ENCODE results near the gene INPP5J.
"Not testable (repeated sequence)": the region's sequence is repeated elsewhere in the genome, so short reads cannot be mapped to it uniquely, and the experiment has no call there.

Gene INPP5J

DNA sequence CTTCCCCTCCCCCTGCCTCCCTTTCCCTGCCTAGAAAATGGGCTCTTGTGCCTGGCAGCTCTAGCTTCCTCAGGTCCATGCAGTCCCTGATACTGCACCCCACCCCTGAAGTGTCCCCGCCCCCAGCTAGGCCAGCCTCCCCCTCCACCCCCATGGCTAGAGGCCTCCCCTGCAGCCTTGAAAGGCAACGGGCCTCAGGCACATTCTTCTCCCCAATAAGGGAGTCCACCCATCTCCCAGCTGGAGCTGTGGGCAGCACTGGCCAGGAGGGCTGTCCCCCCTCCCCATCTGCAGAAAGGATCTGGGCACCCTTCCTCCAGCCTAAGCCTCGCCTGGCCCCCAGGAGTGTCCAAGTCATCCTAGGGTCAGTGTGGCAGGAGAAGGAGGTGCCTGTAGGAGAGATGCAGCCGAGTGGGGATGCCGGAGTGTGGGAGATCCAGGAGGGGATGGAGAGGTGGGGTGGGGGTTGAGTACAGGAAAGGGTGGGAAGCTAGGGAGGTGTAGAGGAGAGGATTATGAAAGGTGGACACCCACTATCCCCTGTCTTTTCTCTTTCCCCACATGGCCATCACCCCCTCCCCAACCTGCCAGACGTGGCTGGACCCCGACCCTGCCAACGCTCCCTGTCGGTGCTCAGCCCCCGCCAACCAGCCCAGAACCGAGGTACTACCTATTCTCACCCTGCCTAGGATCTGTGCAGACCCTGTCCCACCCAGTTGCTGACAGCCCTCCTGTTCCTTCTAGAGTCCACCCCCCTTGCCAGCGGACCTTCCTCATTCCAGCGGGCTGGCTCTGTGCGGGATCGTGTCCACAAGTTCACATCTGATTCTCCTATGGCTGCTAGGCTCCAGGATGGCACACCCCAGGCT, 32.3 kb upstream of the INPP5J start:
- Histone ChIP-seq H3K4me1 (ENCODE audit: control insufficient read depth, insufficient read depth, low read length) (peaks cover 36% of the 10 kb centered on the region), H3K9ac (ENCODE audit: low read length) (peak overlapping the region; percentile 73), H3K27ac (ENCODE audit: low read depth, low read length) (peak overlapping the region; percentile 99), H3K27me3 (ENCODE audit: control insufficient read depth, insufficient read depth, low read length) (no peaks in the 10 kb centered on the region), H3K4me3 (ENCODE audit: low read length) (peak overlapping the region; percentile 65), H3K36me3 (ENCODE audit: control insufficient read depth, insufficient read depth, low read length) (peaks cover 33% of the 10 kb centered on the region)

DNA sequence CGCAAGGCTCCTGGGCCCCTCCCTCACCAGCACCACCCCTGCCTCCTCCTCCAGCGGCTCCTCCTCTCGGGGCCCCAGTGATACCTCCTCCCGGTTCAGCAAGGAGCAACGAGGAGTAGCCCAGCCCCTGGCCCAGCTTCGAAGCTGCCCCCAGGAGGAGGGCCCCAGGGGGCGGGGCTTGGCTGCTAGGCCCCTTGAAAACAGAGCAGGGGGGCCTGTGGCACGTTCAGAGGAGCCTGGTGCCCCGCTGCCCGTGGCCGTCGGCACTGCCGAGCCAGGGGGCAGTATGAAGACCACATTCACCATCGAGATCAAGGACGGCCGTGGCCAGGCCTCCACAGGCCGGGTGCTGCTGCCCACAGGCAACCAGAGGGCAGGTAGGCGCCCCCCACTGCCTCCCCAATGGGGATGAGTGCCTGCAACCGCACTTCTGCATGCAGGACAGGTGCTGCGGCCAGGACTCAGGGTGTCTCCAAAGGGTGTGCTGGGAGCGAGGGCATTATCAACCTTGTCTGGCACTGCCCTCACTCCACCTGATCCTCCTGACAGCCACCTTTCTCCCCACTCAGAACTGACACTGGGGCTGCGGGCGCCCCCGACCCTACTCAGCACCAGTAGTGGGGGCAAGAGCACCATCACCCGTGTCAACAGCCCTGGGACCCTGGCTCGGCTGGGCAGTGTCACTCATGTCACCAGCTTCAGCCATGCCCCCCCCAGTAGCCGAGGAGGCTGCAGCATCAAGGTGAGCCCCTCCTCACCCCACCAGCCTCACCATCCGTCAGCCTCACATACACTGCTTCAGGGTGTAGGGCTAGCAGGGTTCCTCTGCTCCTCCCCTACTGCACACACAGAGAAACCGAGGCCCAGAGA, 31.4 kb upstream of the INPP5J start:
- H3K9ac ChIP-seq (ENCODE audit: low read length) = peak overlapping the region; percentile 71
- peaks cover 42% of the 10 kb centered on the region for H3K36me3 ChIP-seq (ENCODE audit: control insufficient read depth, insufficient read depth, low read length)
- peak overlapping the region; percentile 55 for H3K4me3 ChIP-seq (ENCODE audit: low read length)
- peaks cover 36% of the 10 kb centered on the region for H3K4me1 ChIP-seq (ENCODE audit: control insufficient read depth, insufficient read depth, low read length)
- no peaks in the 10 kb centered on the region for H3K27me3 ChIP-seq (ENCODE audit: control insufficient read depth, insufficient read depth, low read length)
- peak overlapping the region; percentile 99 for H3K27ac ChIP-seq (ENCODE audit: low read depth, low read length)

DNA sequence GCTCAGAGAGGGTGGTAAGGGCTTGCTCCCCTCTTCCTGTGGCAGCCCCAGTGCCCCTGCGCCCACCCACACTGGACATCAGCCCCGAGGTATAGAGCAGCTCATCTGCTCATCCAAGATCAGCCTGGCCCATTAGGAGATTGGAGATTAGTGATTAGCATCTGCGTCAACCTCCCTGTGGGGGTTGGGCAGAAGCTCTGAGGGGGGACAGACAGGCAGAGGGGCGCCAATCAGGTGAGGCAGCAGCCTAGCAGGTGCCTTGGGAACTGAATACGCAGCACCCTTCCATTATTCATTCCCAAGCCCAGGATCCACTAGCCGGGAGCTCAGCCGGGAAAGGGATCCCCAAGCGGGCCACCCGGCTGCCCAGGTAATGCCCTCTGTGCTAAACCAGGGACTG, 30.6 kb upstream of the INPP5J start:
- Histone ChIP-seq H3K27me3 (ENCODE audit: control insufficient read depth, insufficient read depth, low read length) (no peaks in the 10 kb centered on the region), H3K4me3 (ENCODE audit: low read length) (peak overlapping the region; percentile 55), H3K27ac (ENCODE audit: low read depth, low read length) (peak overlapping the region; percentile 99), H3K36me3 (ENCODE audit: control insufficient read depth, insufficient read depth, low read length) (peaks cover 48% of the 10 kb centered on the region), H3K4me1 (ENCODE audit: control insufficient read depth, insufficient read depth, low read length) (peaks cover 38% of the 10 kb centered on the region), H3K9ac (ENCODE audit: low read length) (peak overlapping the region; percentile 71)

DNA sequence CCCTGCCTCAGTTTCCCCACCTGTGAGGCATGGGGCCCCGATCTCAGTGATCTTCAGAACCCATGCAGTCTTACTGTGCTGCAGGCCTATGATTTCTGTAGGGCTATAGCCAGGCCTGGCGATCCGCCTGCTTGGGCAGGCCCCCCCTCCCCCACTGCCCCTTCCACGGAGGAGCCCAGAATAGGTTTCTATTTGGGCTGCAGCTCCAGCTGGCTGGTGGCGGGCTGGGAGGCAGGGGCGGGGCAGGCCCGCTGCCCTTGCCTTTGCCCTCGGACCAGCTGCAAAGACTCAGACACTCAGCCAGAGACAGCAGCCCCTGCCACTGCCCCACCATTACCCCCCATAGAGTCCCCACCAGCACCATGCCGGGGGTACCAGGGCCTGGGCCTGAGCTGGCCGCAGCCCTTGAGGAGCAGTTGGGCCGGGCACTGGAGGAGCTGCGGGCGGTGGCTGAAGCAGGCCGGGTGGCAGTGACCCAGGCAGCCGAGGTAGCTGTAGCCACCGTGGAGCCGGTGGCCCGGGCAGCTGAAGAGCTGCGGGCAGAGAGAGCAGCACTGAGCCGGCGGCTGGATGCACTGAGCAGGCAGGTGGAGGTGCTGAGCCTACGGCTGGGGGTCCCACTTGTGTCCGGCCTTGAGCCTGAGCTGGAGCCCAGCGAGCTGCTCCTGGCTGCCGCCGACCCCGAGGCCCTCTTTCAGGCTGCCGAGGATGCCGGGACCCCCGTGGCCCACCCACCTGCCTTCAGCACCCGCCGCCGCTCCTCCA, 29.5 kb upstream of the INPP5J start:
- Histone ChIP-seq H3K4me1 (ENCODE audit: control insufficient read depth, insufficient read depth, low read length) (peaks cover 34% of the 10 kb centered on the region), H3K27ac (ENCODE audit: low read depth, low read length) (peak overlapping the region; percentile 99), H3K27me3 (ENCODE audit: control insufficient read depth, insufficient read depth, low read length) (no peaks in the 10 kb centered on the region), H3K36me3 (ENCODE audit: control insufficient read depth, insufficient read depth, low read length) (peaks cover 46% of the 10 kb centered on the region), H3K9ac (ENCODE audit: low read length) (peak overlapping the region; percentile 71), H3K4me3 (ENCODE audit: low read length) (peak overlapping the region; percentile 55)

DNA sequence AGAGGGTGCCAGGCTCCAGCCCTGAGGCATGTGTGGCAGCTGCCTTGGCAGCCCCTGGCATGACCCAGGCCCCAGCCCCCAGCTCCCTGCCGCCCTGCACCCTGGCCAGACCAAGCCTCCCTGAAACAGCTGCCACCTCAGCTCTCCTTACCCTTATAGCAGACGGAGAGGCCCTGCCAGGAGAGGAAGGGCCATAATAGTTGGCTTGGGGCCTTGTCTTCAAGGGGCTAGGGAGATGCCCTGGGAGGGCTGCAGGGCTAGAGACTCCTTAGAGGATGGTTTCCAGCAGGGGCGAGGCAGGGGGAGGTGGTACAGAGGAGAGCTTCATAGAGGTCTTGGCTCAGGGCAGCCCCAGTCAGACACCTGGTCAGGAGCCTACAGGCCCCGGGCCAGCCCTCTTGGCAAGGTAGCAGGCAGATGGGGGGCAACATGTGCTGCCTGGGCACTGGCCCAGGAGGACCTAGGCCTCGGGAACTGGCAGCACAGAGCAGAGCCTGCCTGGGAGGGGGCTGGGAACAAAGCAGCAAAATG, 28.7 kb upstream of the INPP5J start:
- peaks cover 40% of the 10 kb centered on the region for H3K4me1 ChIP-seq (ENCODE audit: control insufficient read depth, insufficient read depth, low read length)
- H3K27me3 ChIP-seq (ENCODE audit: control insufficient read depth, insufficient read depth, low read length) = no peaks in the 10 kb centered on the region
- peak overlapping the region; percentile 55 for H3K4me3 ChIP-seq (ENCODE audit: low read length)
- H3K9ac ChIP-seq (ENCODE audit: low read length) = peak overlapping the region; percentile 53
- H3K27ac ChIP-seq (ENCODE audit: low read depth, low read length) = peak overlapping the region; percentile 99
- peaks cover 39% of the 10 kb centered on the region for H3K36me3 ChIP-seq (ENCODE audit: control insufficient read depth, insufficient read depth, low read length)

DNA sequence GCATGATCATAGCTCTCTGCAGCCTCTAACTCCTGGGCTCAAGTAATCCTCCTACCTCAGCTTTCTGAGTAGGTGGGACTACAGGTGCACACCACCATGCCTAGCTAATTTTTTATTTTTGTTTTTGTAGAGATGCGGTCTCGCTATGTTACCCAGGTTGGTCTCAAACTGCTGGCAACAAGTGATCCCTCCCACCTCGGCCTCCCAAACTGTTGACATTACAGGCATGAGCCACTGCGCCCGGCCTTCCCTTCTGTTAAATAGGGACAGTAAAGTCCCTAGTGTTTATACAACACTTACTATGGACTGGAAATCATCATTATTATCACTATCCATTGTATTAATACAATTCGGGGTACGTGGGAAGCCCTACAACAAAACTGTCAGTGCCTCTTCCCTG, 28.0 kb upstream of the INPP5J start:
- Histone ChIP-seq H3K9ac (ENCODE audit: low read length) (no peak overlapping the region), H3K4me3 (ENCODE audit: low read length) (peak overlapping the region; percentile 55), H3K27me3 (ENCODE audit: control insufficient read depth, insufficient read depth, low read length) (no peaks in the 10 kb centered on the region), H3K27ac (ENCODE audit: low read depth, low read length) (peak overlapping the region; percentile 99), H3K4me1 (ENCODE audit: control insufficient read depth, insufficient read depth, low read length) (peaks cover 41% of the 10 kb centered on the region), H3K36me3 (ENCODE audit: control insufficient read depth, insufficient read depth, low read length) (peaks cover 39% of the 10 kb centered on the region)

DNA sequence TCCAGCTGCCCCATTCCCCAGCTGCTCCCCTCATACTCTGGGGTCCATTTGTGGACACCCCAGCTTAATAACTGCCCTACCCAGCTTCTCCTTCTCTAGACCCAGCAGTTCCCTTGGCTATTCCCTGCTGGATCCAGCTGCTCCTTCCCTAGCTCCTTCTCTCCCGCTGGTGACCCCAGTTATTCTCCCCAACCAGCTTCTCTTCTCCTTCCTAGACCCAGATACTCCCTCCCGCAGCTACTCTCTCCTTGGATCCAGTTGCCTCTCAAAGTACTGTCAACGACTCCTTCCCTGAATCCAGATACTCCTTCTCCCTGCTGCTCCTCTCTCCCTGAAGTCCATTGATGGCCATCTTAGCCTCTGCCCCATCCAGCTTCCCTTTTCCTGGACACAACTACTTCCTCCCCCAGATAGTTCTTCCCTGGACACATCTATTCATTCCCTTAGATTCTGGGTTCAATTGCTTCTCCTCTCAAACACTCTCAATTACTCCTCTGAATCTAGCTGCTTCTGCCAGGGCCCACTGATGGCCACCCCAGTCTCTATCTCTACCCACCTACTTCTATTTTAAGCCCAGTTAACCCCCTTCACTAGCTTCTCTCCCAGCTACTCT, 27.0 kb upstream of the INPP5J start:
- H3K9ac ChIP-seq (ENCODE audit: low read length) = no peak overlapping the region
- peak overlapping the region; percentile 99 for H3K27ac ChIP-seq (ENCODE audit: low read depth, low read length)
- no peaks in the 10 kb centered on the region for H3K27me3 ChIP-seq (ENCODE audit: control insufficient read depth, insufficient read depth, low read length)
- peaks cover 43% of the 10 kb centered on the region for H3K4me1 ChIP-seq (ENCODE audit: control insufficient read depth, insufficient read depth, low read length)
- H3K4me3 ChIP-seq (ENCODE audit: low read length) = peak overlapping the region; percentile 43
- peaks cover 46% of the 10 kb centered on the region for H3K36me3 ChIP-seq (ENCODE audit: control insufficient read depth, insufficient read depth, low read length)

DNA sequence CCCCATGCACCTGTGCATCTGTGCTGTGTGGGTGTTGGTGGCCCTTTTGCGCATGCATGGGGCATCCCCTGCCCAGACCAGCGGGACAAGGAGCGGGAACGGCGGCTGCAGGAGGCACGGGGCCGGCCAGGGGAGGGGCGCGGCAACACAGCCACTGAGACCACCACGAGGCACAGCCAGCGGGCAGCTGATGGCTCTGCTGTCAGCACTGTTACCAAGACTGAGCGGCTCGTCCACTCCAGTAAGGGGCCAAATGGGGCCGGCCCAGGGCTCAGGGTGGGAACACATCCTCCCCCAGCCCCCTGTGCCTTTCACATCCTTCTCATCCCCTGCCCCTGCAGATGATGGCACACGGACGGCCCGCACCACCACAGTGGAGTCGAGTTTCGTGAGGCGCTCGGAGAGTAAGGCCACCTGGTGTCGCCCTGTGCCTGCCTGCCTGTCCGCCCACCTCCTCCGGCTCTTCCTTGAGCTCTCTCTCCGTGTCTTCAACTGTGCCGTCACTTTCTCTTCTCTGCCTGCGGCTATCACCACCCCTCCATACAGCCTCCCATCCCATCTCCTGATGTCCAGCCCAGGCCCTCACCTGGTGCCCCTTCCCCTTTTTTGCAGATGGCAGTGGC, 26.0 kb upstream of the INPP5J start:
- no peaks in the 10 kb centered on the region for H3K27me3 ChIP-seq (ENCODE audit: control insufficient read depth, insufficient read depth, low read length)
- H3K9ac ChIP-seq (ENCODE audit: low read length) = no peak overlapping the region
- H3K4me1 ChIP-seq (ENCODE audit: control insufficient read depth, insufficient read depth, low read length) = peaks cover 50% of the 10 kb centered on the region
- peaks cover 44% of the 10 kb centered on the region for H3K36me3 ChIP-seq (ENCODE audit: control insufficient read depth, insufficient read depth, low read length)
- H3K4me3 ChIP-seq (ENCODE audit: low read length) = peak overlapping the region; percentile 43
- peak overlapping the region; percentile 99 for H3K27ac ChIP-seq (ENCODE audit: low read depth, low read length)

DNA sequence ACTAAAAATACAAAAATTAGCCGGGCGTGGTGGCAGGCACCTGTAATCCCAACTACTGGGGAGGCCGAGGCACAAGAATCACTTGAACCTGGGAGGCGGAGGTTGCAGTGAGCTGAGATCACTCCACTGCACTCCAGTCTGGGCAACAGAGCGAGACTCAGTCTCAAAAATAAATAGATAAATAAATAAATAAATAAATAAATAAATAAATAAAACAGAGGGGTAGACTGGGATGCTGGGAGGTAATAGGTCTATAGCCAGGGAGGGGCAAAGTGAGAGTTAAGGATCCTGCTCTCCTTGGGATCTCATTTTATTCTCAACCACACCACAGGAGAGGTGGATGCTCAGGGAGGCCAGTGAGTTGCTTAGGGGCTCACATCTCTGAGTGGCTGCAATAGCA, 25.2 kb upstream of the INPP5J start:
- not testable (repeated sequence) for H3K9ac ChIP-seq (ENCODE audit: low read length); H3K27me3 ChIP-seq (ENCODE audit: control insufficient read depth, insufficient read depth, low read length); H3K4me3 ChIP-seq (ENCODE audit: low read length)
- Histone ChIP-seq H3K27ac (ENCODE audit: low read depth, low read length) (peak overlapping the region; percentile 100), H3K4me1 (ENCODE audit: control insufficient read depth, insufficient read depth, low read length) (peaks cover 56% of the 10 kb centered on the region), H3K36me3 (ENCODE audit: control insufficient read depth, insufficient read depth, low read length) (peaks cover 41% of the 10 kb centered on the region)

DNA sequence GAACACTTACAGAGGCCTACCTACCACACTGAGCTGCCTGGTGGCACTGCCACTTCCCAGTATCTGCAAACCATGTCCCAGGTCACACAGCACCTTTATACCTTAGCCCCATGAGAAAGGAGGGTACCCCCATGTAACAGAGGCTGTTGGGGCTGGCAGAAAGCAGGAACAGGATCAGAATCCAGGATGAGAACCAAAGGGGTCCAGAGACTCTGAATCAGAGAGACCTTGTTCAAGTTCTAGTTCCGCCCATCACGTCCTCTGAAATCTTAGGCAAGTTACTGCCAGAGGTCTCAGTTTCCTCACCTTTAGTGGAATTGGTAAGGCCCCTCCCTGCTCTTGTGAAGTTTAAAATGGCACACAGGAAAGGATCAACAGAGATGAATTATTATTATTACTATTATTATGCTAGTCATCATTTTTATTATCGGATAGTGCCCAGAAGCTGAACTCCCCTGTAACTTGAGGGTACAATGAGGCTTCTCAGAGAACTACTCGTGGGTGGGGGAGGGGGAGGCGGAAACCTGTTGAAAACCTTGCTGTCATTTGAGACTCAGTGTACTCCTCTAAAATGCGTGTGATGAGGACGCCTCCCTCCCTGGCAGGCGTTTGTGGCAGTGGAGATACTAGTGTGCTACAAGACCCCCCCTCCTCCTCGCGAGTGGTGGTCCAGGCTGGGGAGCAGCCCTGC, 24.7 kb upstream of the INPP5J start:
- no peaks in the 10 kb centered on the region for H3K27me3 ChIP-seq (ENCODE audit: control insufficient read depth, insufficient read depth, low read length)
- H3K36me3 ChIP-seq (ENCODE audit: control insufficient read depth, insufficient read depth, low read length) = peaks cover 43% of the 10 kb centered on the region
- no peak overlapping the region for H3K9ac ChIP-seq (ENCODE audit: low read length)
- H3K4me1 ChIP-seq (ENCODE audit: control insufficient read depth, insufficient read depth, low read length) = peaks cover 61% of the 10 kb centered on the region
- peak overlapping the region; percentile 100 for H3K27ac ChIP-seq (ENCODE audit: low read depth, low read length)
- H3K4me3 ChIP-seq (ENCODE audit: low read length) = peak overlapping the region; percentile 35

DNA sequence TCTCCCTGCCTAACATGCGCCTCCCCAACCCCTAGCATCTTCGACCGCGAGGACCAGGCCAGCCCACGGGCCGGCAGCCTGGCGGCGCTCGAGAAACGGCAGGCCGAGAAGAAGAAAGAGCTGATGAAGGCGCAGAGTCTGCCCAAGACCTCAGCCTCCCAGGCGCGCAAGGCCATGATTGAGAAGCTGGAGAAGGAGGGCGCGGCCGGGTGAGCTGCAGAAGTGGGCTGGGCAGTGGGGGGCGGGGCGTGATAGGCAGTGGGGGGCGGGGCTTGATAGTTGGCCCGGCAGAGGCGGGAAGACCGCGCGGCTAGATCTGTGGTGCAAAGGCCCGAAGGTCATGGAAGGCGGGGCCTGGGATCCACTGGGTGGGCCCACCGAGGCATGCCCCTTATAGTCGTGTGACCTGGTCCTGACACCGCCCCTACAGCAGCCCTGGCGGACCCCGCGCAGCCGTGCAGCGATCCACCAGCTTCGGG, 24.1 kb upstream of the INPP5J start:
- Histone ChIP-seq H3K27ac (ENCODE audit: low read depth, low read length) (peak overlapping the region; percentile 100), H3K9ac (ENCODE audit: low read length) (no peak overlapping the region), H3K4me3 (ENCODE audit: low read length) (peak overlapping the region; percentile 35), H3K36me3 (ENCODE audit: control insufficient read depth, insufficient read depth, low read length) (peaks cover 43% of the 10 kb centered on the region), H3K4me1 (ENCODE audit: control insufficient read depth, insufficient read depth, low read length) (peaks cover 67% of the 10 kb centered on the region), H3K27me3 (ENCODE audit: control insufficient read depth, insufficient read depth, low read length) (no peaks in the 10 kb centered on the region)
